Liver (tissue), 9 donors: ENCODE data around the gene PF4V1. TPM values are rescaled to one million over a fixed set of nuclear protein-coding genes. Genes with fewer than 3 reads are reported as not detected.

Source experiments
- DNase-seq: peaks from one replicate; pipeline ENCODE4 v3.0.0-alpha.2; 2017; ENCODE audit warnings: low spot score
- H3K27ac ChIP-seq, 2 donors: one replicate each; pipeline ENCODE4 v1.7.0; 2013; ENCODE audit warnings: inconsistent platforms in 2 of 2, low read length in 2 of 2, control low read depth in 1 of 2, low read depth in 1 of 2, mild to moderate bottlenecking in 1 of 2
- H3K27me3 ChIP-seq, 4 donors: one replicate each; pipeline versions ENCODE4 v1.6.1 to v1.7.0; 2013; ENCODE audit warnings: low read length in 3 of 4, inconsistent platforms in 1 of 4, mild to moderate bottlenecking in 1 of 4, moderate library complexity in 1 of 4; ENCODE audit not compliant: control insufficient read depth in 4 of 4, insufficient read depth in 4 of 4
- H3K36me3 ChIP-seq, 4 donors: one replicate each; pipeline versions ENCODE4 v1.6.1 to v1.7.0; 2013; ENCODE audit warnings: low read length in 3 of 4, mild to moderate bottlenecking in 3 of 4, low read depth in 1 of 4, moderate library complexity in 1 of 4; ENCODE audit not compliant: control insufficient read depth in 4 of 4, insufficient read depth in 3 of 4
- H3K4me1 ChIP-seq, 4 donors: one replicate each; pipeline versions ENCODE4 v1.6.1 to v1.7.0; 2013; ENCODE audit warnings: low read length in 3 of 4, mild to moderate bottlenecking in 3 of 4, moderate library complexity in 1 of 4; ENCODE audit not compliant: control insufficient read depth in 4 of 4, insufficient read depth in 4 of 4
- H3K4me3 ChIP-seq, 3 donors: one replicate each; pipeline versions ENCODE4 v1.6.1 to v1.7.0; 2013; ENCODE audit warnings: low read length in 3 of 3, control low read depth in 1 of 3, low read depth in 1 of 3, mild to moderate bottlenecking in 1 of 3
- H3K9ac ChIP-seq, 2 donors: one replicate each; pipeline ENCODE4 v1.7.0; 2013; ENCODE audit warnings: low read length in 2 of 2, mild to moderate bottlenecking in 2 of 2, moderate library complexity in 2 of 2, control low read depth in 1 of 2, low read depth in 1 of 2
- H3K9me3 ChIP-seq, 4 donors: one replicate each; pipeline versions ENCODE4 v1.6.1 to v1.7.0; 2013; ENCODE audit warnings: low read length in 3 of 4; ENCODE audit not compliant: control insufficient read depth in 4 of 4
- CTCF ChIP-seq: fragments of 150-350 bp; IDR thresholded peaks from 2 replicates; pipeline ENCODE4 v1.5.1; 2017; ENCODE audit warnings: improper control_type of control experiment, low read depth, low read length; ENCODE audit not compliant: missing input control
- EGR1 ChIP-seq, 2 donors: IDR thresholded peaks; 2 replicates each; pipeline ENCODE4 v1.6.1; 2016 to 2018; ENCODE audit warnings: antibody characterized with exemption in 2 of 2, low read depth in 2 of 2
- FOXA1 ChIP-seq: IDR thresholded peaks from 2 replicates; pipeline ENCODE4 v1.6.1; 2016; ENCODE audit warnings: antibody characterized with exemption
- FOXA2 ChIP-seq: IDR thresholded peaks from 2 replicates; pipeline ENCODE4 v1.6.1; 2016; ENCODE audit warnings: antibody characterized with exemption
- GABPA ChIP-seq, 2 donors: IDR thresholded peaks in 1 of 2; conservative IDR thresholded peaks in 1 of 2; 2 replicates each; pipeline ENCODE4 v1.6.1; 2016; ENCODE audit warnings: antibody characterized with exemption in 2 of 2, mild to moderate bottlenecking in 1 of 2, moderate library complexity in 1 of 2
- HNF4A ChIP-seq, 2 donors: conservative IDR thresholded peaks; 2 replicates each; pipeline ENCODE4 v1.6.1; 2016; ENCODE audit warnings: antibody characterized with exemption in 2 of 2, mild to moderate bottlenecking in 2 of 2
- HNF4G ChIP-seq: IDR thresholded peaks from 2 replicates; pipeline ENCODE4 v1.6.1; 2016; ENCODE audit warnings: antibody characterized with exemption
- JUND ChIP-seq, 2 donors: IDR thresholded peaks; 2 replicates each; pipeline ENCODE4 v1.6.1; 2016; ENCODE audit warnings: antibody characterized with exemption in 2 of 2
- MAX ChIP-seq: IDR thresholded peaks from 2 replicates; pipeline ENCODE4 v1.6.1; 2016; ENCODE audit warnings: antibody characterized with exemption
- NR2F2 ChIP-seq: IDR thresholded peaks from 2 replicates; pipeline ENCODE4 v1.6.1; 2016; ENCODE audit warnings: antibody characterized with exemption
- RAD21 ChIP-seq, 2 donors: IDR thresholded peaks; 2 replicates each; pipeline ENCODE4 v1.6.1; 2016; ENCODE audit warnings: antibody characterized with exemption in 2 of 2, mild to moderate bottlenecking in 2 of 2
- RXRA ChIP-seq, 2 donors: IDR thresholded peaks; 2 replicates each; pipeline ENCODE4 v1.6.1; 2017 to 2018; ENCODE audit warnings: antibody characterized with exemption in 2 of 2, mild to moderate bottlenecking in 1 of 2
- SP1 ChIP-seq: IDR thresholded peaks from 2 replicates; pipeline ENCODE4 v1.6.1; 2018; ENCODE audit warnings: antibody characterized with exemption, mild to moderate bottlenecking
- TAF1 ChIP-seq: conservative IDR thresholded peaks from 2 replicates; pipeline ENCODE4 v1.6.1; 2016; ENCODE audit warnings: antibody characterized with exemption, mild to moderate bottlenecking
- YY1 ChIP-seq: IDR thresholded peaks from 2 replicates; pipeline ENCODE4 v1.6.1; 2016; ENCODE audit warnings: antibody characterized with exemption, mild to moderate bottlenecking
- WGBS: extraction: QIAGEN DNeasy Blood & Tissue Kit; methylation state at CpG from one replicate; pipeline ENCODE4 v1.1.7; 2013; 5-methylcytosine and 5-hydroxymethylcytosine counted together
- polyA plus RNA-seq, 2 donors: library from polyadenylated mRNA; stranded (reverse) in 1 of 2; unstranded in 1 of 2; fragments of 200-250 nt in 1 of 2; fragments of >200 nt in 1 of 2; fragmentation: Nextera tagmentation in 1 of 2; extraction: Ambion mirVana in 1 of 2; gene quantifications; one replicate each; pipeline versions ENCODE4 v1.2.1 to v1.2.3, GENCODE V29; 2013 to 2015
- total RNA-seq, 2 donors: library from RNA; depleted of rRNA; stranded (reverse); fragments of >200 nt; gene quantifications; one replicate each; pipeline ENCODE4 v1.2.3, GENCODE V29; 2014
- TF ChIP-seq, protein P1 (sequence below): IDR thresholded peaks from 2 replicates; pipeline ENCODE4 v1.6.1; 2016; ENCODE audit warnings: antibody characterized with exemption
- TF ChIP-seq, protein P2 (sequence below): IDR thresholded peaks from 2 replicates; pipeline ENCODE4 v1.6.1; 2016; ENCODE audit warnings: antibody characterized with exemption, mild to moderate bottlenecking
- TF ChIP-seq, protein P3 (sequence below): IDR thresholded peaks from 2 replicates; pipeline ENCODE4 v1.6.1; 2016; ENCODE audit warnings: antibody characterized with exemption
- donor health status: healthy.
- donor health status: healthy.
- donor health status: healthy.
- donor health status: healthy.
- donor health status: healthy.

Gene PF4V1
- total and polyA plus RNA-seq, 4 donors: 0.16 to 3.4 (median 0.74) TPM; not detected in 1

GRCh38 chr4:73811841-73812240 is 41.3 kb upstream of the PF4V1 start:
- Histone ChIP-seq H3K36me3 (no peaks in the 10 kb centered on the region), H3K27me3 (no peaks in the 10 kb centered on the region), H3K9ac (no peak overlapping the region), H3K9me3 (no peaks in the 10 kb centered on the region), H3K4me3 (no peak overlapping the region), H3K4me1 (no peaks in the 10 kb centered on the region), H3K27ac (no peak overlapping the region)
- TF ChIP-seq FOXA1: no peak
- TF ChIP-seq, protein P1, sequence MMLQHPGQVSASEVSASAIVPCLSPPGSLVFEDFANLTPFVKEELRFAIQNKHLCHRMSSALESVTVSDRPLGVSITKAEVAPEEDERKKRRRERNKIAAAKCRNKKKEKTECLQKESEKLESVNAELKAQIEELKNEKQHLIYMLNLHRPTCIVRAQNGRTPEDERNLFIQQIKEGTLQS: no peak
- TF ChIP-seq TAF1: no peak
- TF ChIP-seq HNF4G: no peak
- TF ChIP-seq, protein P2, sequence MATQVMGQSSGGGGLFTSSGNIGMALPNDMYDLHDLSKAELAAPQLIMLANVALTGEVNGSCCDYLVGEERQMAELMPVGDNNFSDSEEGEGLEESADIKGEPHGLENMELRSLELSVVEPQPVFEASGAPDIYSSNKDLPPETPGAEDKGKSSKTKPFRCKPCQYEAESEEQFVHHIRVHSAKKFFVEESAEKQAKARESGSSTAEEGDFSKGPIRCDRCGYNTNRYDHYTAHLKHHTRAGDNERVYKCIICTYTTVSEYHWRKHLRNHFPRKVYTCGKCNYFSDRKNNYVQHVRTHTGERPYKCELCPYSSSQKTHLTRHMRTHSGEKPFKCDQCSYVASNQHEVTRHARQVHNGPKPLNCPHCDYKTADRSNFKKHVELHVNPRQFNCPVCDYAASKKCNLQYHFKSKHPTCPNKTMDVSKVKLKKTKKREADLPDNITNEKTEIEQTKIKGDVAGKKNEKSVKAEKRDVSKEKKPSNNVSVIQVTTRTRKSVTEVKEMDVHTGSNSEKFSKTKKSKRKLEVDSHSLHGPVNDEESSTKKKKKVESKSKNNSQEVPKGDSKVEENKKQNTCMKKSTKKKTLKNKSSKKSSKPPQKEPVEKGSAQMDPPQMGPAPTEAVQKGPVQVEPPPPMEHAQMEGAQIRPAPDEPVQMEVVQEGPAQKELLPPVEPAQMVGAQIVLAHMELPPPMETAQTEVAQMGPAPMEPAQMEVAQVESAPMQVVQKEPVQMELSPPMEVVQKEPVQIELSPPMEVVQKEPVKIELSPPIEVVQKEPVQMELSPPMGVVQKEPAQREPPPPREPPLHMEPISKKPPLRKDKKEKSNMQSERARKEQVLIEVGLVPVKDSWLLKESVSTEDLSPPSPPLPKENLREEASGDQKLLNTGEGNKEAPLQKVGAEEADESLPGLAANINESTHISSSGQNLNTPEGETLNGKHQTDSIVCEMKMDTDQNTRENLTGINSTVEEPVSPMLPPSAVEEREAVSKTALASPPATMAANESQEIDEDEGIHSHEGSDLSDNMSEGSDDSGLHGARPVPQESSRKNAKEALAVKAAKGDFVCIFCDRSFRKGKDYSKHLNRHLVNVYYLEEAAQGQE: no peak
- no peak for TF ChIP-seq FOXA2
- no peak for TF ChIP-seq EGR1 (IDR thresholded peaks at IDR 0.05; ENCODE audit: low read depth in 2 of 2)
- no peak for TF ChIP-seq SP1
- no peak for TF ChIP-seq YY1
- TF ChIP-seq GABPA (IDR thresholded peaks at IDR 0.05 in 1 of 2, conservative IDR thresholded peaks at IDR 0.05 in 1 of 2): no peak
- no peak for TF ChIP-seq JUND (IDR thresholded peaks at IDR 0.05)
- no peak for TF ChIP-seq HNF4A (conservative IDR thresholded peaks at IDR 0.05)
- TF ChIP-seq RXRA (IDR thresholded peaks at IDR 0.05): no peak
- TF ChIP-seq NR2F2: no peak
- no peak for TF ChIP-seq MAX
- TF ChIP-seq CTCF: no peak
- no peak for TF ChIP-seq RAD21 (IDR thresholded peaks at IDR 0.05)
- TF ChIP-seq, protein P3, sequence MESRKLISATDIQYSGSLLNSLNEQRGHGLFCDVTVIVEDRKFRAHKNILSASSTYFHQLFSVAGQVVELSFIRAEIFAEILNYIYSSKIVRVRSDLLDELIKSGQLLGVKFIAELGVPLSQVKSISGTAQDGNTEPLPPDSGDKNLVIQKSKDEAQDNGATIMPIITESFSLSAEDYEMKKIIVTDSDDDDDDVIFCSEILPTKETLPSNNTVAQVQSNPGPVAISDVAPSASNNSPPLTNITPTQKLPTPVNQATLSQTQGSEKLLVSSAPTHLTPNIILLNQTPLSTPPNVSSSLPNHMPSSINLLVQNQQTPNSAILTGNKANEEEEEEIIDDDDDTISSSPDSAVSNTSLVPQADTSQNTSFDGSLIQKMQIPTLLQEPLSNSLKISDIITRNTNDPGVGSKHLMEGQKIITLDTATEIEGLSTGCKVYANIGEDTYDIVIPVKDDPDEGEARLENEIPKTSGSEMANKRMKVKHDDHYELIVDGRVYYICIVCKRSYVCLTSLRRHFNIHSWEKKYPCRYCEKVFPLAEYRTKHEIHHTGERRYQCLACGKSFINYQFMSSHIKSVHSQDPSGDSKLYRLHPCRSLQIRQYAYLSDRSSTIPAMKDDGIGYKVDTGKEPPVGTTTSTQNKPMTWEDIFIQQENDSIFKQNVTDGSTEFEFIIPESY: no peak
- 51% methylated on average over 1 of the region's 1 CpG for WGBS
- DNase-seq: no peak
